Epithelial cell of proximal tubule (primary cell): ENCODE data around the gene FAM169A. TPM values are rescaled to one million over a fixed set of nuclear protein-coding genes. Genes with fewer than 3 reads are reported as not detected.
"Not testable (repeated sequence)": the region's sequence is repeated elsewhere in the genome, so short reads cannot be mapped to it uniquely, and the experiment has no call there.

ENCODE experiments used
- DNase-seq: peaks from one replicate; pipeline ENCODE4 v3.0.0-alpha.2; 2011; ENCODE audit warnings: low read depth
- H3K4me3 ChIP-seq: 2 replicates; pipeline ENCODE4 v1.5.1; 2011; ENCODE audit warnings: low read depth, mild to moderate bottlenecking, low read length
- total RNA-seq: library from RNA; depleted of rRNA; stranded (reverse); fragments of >200 nt; gene quantifications from 2 replicates; pipeline ENCODE4 v1.2.3, GENCODE V29; 2015
- TF ChIP-seq, protein P1 (sequence below): conservative IDR thresholded peaks from 2 replicates; pipeline ENCODE4 v1.5.1; 2012; ENCODE audit warnings: low read depth, mild to moderate bottlenecking, low read length

The FAM169A gene
- total RNA-seq, 1 donor from 2014 or later: 8.9 TPM

DNA sequence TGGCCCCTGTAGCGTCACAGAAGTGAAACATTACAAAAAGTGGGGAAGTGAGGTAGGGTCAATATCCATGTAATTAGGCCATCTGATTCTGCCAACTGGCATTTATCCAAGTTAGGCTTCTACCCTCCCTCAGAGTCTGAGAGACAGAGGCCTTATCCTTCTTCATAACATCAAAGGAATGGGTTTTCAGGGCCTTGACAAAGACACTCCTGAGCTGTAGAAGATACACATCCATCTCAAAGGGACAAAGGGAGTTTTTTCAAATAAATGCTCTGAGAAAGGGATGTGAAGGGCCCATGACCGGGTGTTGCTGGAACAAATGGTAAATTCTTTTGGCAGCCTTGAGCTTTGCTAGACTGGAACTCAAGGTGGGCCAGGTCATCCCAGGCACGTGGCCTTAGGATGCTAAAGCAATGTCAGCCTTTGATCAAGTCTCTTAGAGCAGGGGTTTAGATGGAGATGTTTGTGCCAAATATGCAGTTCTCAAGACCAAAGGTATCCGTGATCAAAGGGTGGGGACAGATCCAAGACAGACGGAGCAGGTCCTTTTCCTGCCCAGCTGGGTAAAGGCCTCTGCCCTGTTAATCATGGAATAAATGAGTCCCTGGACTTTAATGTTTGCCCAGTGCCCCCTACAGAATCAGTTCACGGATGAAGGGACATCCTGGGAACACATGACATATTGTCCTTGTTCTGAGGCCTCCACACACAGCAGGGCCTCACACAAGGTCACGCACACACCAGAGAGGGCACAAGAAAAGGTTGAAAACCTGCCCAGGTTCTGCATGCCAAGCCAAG, 10.0 kb upstream of the FAM169A start:
- DNase-seq: no peak
- H3K4me3 ChIP-seq: no peak overlapping the region
- TF ChIP-seq, protein P1, sequence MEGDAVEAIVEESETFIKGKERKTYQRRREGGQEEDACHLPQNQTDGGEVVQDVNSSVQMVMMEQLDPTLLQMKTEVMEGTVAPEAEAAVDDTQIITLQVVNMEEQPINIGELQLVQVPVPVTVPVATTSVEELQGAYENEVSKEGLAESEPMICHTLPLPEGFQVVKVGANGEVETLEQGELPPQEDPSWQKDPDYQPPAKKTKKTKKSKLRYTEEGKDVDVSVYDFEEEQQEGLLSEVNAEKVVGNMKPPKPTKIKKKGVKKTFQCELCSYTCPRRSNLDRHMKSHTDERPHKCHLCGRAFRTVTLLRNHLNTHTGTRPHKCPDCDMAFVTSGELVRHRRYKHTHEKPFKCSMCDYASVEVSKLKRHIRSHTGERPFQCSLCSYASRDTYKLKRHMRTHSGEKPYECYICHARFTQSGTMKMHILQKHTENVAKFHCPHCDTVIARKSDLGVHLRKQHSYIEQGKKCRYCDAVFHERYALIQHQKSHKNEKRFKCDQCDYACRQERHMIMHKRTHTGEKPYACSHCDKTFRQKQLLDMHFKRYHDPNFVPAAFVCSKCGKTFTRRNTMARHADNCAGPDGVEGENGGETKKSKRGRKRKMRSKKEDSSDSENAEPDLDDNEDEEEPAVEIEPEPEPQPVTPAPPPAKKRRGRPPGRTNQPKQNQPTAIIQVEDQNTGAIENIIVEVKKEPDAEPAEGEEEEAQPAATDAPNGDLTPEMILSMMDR: no peak

DNA sequence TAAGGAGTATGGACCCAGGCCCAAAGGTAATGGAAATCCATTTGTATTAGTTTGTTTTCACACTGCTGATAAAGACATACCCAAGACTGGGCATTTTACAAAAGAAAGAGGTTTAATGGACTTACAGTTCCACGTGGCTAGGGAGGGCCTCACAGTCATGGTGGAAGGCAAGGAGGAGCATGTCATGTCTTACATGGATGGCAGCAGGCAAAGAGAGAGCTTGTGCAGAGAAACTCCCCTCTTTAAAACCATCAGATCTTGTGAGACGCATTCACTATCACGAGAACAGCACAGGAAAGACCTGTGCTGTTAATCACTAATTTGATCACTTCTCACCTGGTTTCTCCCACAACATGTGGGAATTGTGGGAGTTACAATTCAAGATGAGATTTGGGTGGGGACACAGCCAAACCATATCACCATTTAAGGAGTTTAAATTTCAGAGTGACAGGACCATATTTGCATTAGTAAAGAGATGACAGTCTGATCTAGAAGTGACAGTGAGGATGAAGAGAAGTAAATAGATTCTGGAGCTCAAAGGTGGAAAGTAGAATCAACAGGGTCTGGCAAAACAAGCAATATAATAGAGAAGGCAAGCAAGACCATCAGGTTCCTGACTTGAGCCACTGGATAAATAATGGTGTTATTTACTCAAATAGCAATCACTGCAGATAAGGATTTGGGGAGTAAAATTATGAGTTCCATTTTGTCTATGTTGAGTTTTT, 7.5 kb upstream of the FAM169A start:
- TF ChIP-seq, protein P1: no peak
- H3K4me3 ChIP-seq: no peak overlapping the region
- no peak for DNase-seq

DNA sequence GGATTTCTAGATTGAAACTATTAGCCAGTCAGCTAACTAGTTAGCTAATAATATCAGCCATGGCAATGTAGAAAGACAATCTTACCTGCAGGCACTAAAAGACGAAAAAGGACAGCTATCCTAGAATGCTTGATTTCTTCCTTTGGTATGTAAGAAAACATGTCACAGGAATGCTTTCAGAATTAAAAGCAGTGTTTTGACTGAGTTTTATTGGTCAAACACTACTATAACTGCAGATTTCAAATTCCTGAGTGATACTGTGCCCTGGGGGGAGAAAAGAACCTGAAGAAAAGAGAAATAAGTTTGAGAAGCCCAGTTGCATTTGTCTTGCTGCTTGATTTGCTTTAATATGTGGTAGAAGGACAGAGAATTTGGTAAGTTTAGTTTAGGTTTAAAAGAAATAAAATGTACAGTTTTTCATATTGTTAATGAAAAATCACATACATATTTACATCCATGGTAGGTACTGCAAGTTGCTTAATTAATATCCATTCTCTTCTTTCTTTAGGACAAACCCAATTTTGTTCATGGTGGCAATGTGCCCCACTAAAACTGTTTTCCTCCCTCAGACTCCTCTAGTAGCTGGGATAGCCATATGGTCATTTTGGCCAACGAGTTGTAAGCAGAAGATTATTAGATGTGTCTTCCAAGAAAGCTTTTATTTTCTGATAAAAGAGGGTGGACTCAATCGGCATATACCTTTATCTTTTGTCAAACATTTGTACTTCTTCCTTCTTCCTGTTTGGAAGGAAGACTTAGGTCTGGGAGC, 4.3 kb upstream of the FAM169A start:
- DNase-seq: no peak
- no peak overlapping the region for H3K4me3 ChIP-seq
- TF ChIP-seq, protein P1: no peak

DNA sequence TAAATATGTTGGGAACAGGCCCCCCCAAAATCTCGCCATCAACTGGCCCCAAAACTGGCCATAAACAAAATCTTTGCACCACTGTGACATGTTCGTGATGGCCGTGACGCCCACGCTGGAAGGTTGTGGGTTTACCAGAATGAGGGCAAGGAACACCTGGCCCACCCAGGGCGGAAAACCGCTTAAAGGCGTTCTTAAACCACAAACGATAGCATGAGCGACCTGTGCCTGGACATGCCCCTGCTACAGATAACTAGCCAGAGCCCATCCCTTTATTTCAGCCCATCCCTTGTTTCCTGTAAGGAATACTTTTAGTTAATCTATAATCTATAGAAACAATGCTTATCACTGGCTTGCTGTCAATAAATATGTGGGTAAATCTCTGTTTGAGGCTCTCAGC, 3.2 kb upstream of the FAM169A start:
- not testable (repeated sequence) for H3K4me3 ChIP-seq, DNase-seq

DNA sequence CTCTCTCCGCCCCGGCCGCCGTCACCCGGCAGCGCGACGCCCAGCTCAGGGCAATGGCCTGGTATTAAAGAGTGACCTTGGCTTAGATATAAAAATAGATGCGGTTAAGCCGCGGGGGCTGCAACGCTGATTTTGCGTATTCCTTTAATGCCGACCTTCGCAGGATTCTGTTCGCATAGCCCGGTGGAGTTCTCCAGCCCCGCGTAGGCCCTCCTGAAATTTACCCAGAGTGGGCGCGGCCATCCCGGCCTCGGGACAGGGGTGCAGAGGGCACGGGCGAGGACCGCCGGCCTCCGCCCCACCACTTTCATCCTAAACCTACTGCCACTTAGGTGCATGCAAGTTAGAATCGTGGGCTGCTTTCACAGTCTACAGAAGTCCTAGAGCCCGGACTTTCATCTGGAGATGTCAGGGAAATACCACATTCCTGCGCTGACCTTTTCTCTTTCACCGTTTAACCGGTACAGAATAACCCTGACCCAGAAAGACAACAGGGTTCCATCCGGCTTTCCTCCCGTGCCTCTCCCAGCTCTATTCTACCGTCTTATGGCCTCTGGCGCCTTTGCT, 492 bp upstream of the FAM169A start:
- DNase-seq: no peak
- H3K4me3 ChIP-seq: peak overlapping the region; percentile 47
- TF ChIP-seq, protein P1: no peak

DNA sequence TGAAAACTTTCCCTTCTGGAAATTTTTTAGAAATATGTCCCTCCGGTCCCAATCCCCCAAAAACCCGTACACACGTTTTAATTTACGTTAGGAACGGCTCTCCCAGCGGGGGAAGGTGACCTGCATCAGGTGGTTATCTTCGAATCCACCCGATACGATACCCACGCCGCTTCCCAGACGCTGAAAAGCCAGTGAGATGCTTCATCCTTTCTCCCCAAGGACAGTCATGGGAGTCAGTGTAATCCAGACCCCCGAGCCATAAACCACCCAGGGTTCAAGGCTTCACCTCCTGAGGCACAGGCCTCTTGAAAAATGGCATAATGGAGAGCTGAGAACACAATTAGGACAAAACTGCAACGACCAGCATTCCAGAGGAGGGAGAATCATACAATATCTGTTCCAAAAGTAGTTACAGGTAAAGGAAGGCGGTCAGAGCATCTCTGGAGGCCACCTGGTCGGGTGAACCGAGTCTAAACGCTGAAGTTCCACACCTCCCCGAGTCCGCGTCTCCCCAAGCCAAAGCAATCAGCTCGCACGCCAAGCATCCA, 857 bp downstream of the FAM169A start:
- TF ChIP-seq, protein P1: no peak
- DNase-seq: no peak
- peak overlapping the region; percentile 47 for H3K4me3 ChIP-seq
